Loucy (cell line): Measurements from ENCODE around the gene RAB44.

Experiments used
- CTCF ChIP-seq: fragments of 200-600 bp; sonication (generic); conservative IDR thresholded peaks from 2 replicates; pipeline ENCODE4 v1.5.1; 2014; ENCODE audit warnings: mild to moderate bottlenecking, antibody characterized with exemption, low read length
- EZH2phosphoT487 ChIP-seq: fragments of 200-600 bp; IDR thresholded peaks from 2 replicates; pipeline ENCODE4 v1.6.1; 2018; ENCODE audit warnings: antibody characterized with exemption, mild to moderate bottlenecking, moderate library complexity, borderline replicate concordance

DNA sequence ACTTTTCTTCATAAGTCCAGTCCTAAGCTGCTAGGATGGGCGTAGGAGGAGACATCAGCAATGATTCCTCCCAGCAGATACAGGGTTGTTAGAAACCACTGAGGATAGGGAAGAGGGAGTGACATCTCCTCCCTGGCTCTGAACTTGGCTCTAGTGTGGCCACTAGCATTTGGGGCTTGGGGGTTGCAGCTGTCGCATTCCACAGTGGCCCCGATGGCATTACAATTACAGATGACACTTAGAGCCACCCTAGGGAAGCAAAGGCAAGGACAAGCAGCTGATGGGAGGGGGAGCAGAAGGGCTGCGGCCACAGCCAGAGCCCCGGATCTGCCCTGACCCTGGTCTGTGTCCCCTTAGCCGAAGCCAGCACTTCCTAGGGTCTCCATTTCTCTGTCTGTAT lies 28.6 kb upstream of the RAB44 start:
- TF ChIP-seq CTCF, result no peak
- TF ChIP-seq EZH2phosphoT487, result no peak
